ENCODE measurements around the gene NEMP2.

NEMP2 gene

GRCh38 chr2:190561094-190561493 is 26.6 kb upstream of the NEMP2 start:
- Histone ChIP-seq H3K27ac (ENCODE audit: insufficient read depth, low read length, poor library complexity, severe bottlenecking) (no peak overlapping the region), H3K4me1 (ENCODE audit: control insufficient read depth, insufficient read depth, low read length, poor library complexity, severe bottlenecking) (no peaks in the 10 kb centered on the region)

DNA sequence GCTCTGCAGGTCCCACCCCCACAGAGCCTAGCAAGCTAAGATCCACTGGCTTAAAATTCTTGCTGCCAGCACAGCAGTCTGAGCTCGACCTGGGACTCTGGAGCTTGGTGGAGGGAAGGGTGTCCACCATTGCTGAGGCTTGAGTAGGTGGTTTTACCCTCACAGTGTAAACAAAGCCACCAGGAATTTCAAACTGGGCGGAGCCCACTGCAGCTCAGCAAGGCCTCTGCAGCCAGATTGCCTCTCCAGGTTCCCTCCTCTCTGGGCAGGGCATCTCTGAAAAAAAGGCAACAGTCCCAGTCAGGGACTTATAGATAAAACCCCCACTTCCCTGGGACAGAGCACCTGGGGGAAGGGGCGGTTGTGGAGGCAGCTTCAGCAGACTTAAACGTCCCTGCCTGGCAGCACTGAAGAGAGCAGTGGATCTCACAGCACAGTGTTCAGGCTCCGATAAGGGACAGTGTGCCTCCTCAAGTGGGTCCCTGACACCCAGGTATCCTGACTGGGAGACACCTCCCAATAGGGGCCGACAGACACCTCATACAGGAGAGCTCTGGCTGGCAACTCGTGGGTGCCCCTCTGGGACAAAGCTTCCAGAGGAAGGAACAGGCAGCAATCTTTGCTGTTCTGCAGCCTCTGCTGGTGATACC is 20.0 kb upstream of the NEMP2 start:
- DNase-seq: no peak
- Histone ChIP-seq H3K27ac (ENCODE audit: insufficient read depth, low read length, poor library complexity, severe bottlenecking) (no peak overlapping the region), H3K9me3 (ENCODE audit: control insufficient read depth, low read length) (no peaks in the 10 kb centered on the region), H3K27me3 (replicated peaks; ENCODE audit: control insufficient read depth, insufficient read depth, low read length, poor library complexity, severe bottlenecking) (no peaks in the 10 kb centered on the region), H3K4me1 (ENCODE audit: control insufficient read depth, insufficient read depth, low read length, poor library complexity, severe bottlenecking) (no peaks in the 10 kb centered on the region), H3K4me3 (ENCODE audit: insufficient read depth, low read depth, low read length, poor library complexity, severe bottlenecking) (no peak overlapping the region), H3K36me3 (ENCODE audit: control insufficient read depth, insufficient read depth, low read length) (no peaks in the 10 kb centered on the region)

More at GRCh38 chr2:190561094-190561493, 26.6 kb upstream of the NEMP2 start:
- Histone ChIP-seq H3K9me3 (ENCODE audit: control insufficient read depth, low read length) (no peaks in the 10 kb centered on the region), H3K4me3 (ENCODE audit: insufficient read depth, low read depth, low read length, poor library complexity, severe bottlenecking) (no peak overlapping the region), H3K36me3 (ENCODE audit: control insufficient read depth, insufficient read depth, low read length) (no peaks in the 10 kb centered on the region), H3K27me3 (replicated peaks; ENCODE audit: control insufficient read depth, insufficient read depth, low read length, poor library complexity, severe bottlenecking) (no peaks in the 10 kb centered on the region)
- DNase-seq: no peak

DNA sequence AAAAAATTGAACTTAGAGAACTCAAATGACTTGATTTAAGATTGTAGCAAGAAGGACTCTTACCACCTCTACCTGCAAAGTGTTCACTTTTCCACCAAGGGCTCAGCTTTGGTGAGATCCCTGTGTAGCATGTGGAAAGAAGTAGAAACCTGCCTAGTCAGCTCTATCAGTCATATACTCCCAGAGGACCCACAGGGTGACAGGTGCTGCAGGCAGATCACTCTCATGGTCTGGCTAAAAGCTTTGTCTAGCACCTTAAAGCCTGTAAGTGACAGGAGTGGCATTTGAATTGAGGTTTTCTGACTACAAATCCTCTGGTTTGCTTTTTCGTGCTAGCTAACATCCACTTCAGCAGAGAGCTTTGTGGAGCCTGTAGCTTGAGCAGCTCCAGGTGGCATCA is 18.7 kb upstream of the NEMP2 start:
- Histone ChIP-seq H3K27me3 (replicated peaks; ENCODE audit: control insufficient read depth, insufficient read depth, low read length, poor library complexity, severe bottlenecking) (no peaks in the 10 kb centered on the region), H3K9me3 (ENCODE audit: control insufficient read depth, low read length) (no peaks in the 10 kb centered on the region), H3K4me1 (ENCODE audit: control insufficient read depth, insufficient read depth, low read length, poor library complexity, severe bottlenecking) (no peaks in the 10 kb centered on the region), H3K27ac (ENCODE audit: insufficient read depth, low read length, poor library complexity, severe bottlenecking) (no peak overlapping the region), H3K4me3 (ENCODE audit: insufficient read depth, low read depth, low read length, poor library complexity, severe bottlenecking) (no peak overlapping the region), H3K36me3 (ENCODE audit: control insufficient read depth, insufficient read depth, low read length) (no peaks in the 10 kb centered on the region)
- DNase-seq: no peak

- no peaks in the 10 kb centered on the region for H3K4me1 ChIP-seq (ENCODE audit: control insufficient read depth, insufficient read depth, low read length, poor library complexity, severe bottlenecking)
- H3K9me3 ChIP-seq (ENCODE audit: control insufficient read depth, low read length): no peaks in the 10 kb centered on the region
- no peaks in the 10 kb centered on the region for H3K27me3 ChIP-seq (replicated peaks; ENCODE audit: control insufficient read depth, insufficient read depth, low read length, poor library complexity, severe bottlenecking)
- no peak overlapping the region for H3K4me3 ChIP-seq (ENCODE audit: insufficient read depth, low read depth, low read length, poor library complexity, severe bottlenecking)
- no peak overlapping the region for H3K27ac ChIP-seq (ENCODE audit: insufficient read depth, low read length, poor library complexity, severe bottlenecking)
- H3K36me3 ChIP-seq (ENCODE audit: control insufficient read depth, insufficient read depth, low read length): no peaks in the 10 kb centered on the region
- no peak for DNase-seq
Observed at GRCh38 chr2:190551928-190552327, 17.4 kb upstream of the NEMP2 start.

DNA sequence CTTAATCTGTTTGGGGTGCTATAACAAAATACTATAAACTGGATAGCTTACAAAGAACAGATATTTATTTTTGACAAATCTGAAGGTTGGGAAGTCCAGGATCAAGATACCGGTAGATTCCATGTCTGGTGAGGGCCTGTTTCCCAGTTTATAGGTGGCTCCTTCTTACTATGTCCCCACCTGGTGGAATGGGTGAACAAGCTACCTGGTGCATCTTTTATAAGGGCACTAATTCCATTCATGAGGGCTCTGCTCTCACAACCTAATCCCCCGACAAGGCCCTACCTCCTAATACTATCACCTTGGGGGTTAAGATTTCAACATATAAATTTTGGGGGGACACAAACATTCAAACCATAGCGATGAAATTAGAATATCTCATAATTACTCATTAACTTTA is 15.6 kb upstream of the NEMP2 start:
- H3K9me3 ChIP-seq (ENCODE audit: control insufficient read depth, low read length): no peaks in the 10 kb centered on the region
- H3K4me3 ChIP-seq (ENCODE audit: insufficient read depth, low read depth, low read length, poor library complexity, severe bottlenecking): no peak overlapping the region
- no peak for DNase-seq
- no peak overlapping the region for H3K27ac ChIP-seq (ENCODE audit: insufficient read depth, low read length, poor library complexity, severe bottlenecking)
- H3K4me1 ChIP-seq (ENCODE audit: control insufficient read depth, insufficient read depth, low read length, poor library complexity, severe bottlenecking): no peaks in the 10 kb centered on the region
- no peaks in the 10 kb centered on the region for H3K36me3 ChIP-seq (ENCODE audit: control insufficient read depth, insufficient read depth, low read length)
- no peaks in the 10 kb centered on the region for H3K27me3 ChIP-seq (replicated peaks; ENCODE audit: control insufficient read depth, insufficient read depth, low read length, poor library complexity, severe bottlenecking)

DNA sequence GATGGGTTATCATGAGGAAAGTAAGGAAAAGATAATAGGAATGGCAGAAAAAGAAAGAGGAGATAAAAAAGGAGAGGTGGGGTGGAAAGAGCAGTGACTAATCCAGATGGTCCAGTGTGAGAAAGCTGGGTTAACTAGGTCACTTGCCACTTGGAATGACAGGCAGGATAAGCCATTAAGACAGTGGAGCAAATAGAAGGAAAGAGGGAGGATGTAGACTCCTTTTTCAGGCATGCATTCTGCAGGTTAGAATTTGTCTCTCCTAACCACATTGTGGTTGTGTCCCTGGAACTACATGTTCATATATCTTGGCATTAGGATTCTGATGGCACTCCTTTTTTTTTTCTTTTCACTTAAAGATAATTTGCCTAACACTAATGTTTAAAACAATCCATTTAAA is 13.4 kb upstream of the NEMP2 start:
- no peak overlapping the region for H3K27ac ChIP-seq (ENCODE audit: insufficient read depth, low read length, poor library complexity, severe bottlenecking)

DNA sequence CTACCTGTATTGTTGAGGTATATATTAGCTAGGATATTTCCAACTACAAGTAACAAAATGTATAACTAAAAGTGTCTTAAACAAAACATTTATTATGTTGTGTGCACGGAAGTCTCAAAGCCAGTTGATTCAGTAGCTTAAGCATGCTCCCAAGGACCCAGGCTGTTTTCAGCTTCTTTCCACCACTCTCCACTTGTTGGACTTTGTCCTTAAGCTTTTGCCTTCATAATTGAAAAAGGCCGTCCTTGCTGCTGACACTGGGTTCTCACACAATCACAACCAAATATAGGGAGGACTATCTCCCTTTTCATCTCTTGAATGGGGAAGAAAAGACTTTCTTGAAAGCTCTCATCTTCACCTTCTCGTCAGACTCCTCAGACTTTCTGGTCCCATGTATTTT is 12.2 kb upstream of the NEMP2 start:
- no peaks in the 10 kb centered on the region for H3K36me3 ChIP-seq (ENCODE audit: control insufficient read depth, insufficient read depth, low read length)
- H3K4me1 ChIP-seq (ENCODE audit: control insufficient read depth, insufficient read depth, low read length, poor library complexity, severe bottlenecking): no peaks in the 10 kb centered on the region
- DNase-seq: no peak
- no peak overlapping the region for H3K4me3 ChIP-seq (ENCODE audit: insufficient read depth, low read depth, low read length, poor library complexity, severe bottlenecking)
- H3K27ac ChIP-seq (ENCODE audit: insufficient read depth, low read length, poor library complexity, severe bottlenecking): no peak overlapping the region
- peaks cover under 1% of the 10 kb centered on the region for H3K9me3 ChIP-seq (ENCODE audit: control insufficient read depth, low read length)
- H3K27me3 ChIP-seq (replicated peaks; ENCODE audit: control insufficient read depth, insufficient read depth, low read length, poor library complexity, severe bottlenecking): no peaks in the 10 kb centered on the region

More for the DNA sequence above, 13.4 kb upstream of the NEMP2 start:
- no peak overlapping the region for H3K4me3 ChIP-seq (ENCODE audit: insufficient read depth, low read depth, low read length, poor library complexity, severe bottlenecking)
- no peaks in the 10 kb centered on the region for H3K36me3 ChIP-seq (ENCODE audit: control insufficient read depth, insufficient read depth, low read length)
- no peak for DNase-seq
- H3K27me3 ChIP-seq (replicated peaks; ENCODE audit: control insufficient read depth, insufficient read depth, low read length, poor library complexity, severe bottlenecking): no peaks in the 10 kb centered on the region
- no peaks in the 10 kb centered on the region for H3K9me3 ChIP-seq (ENCODE audit: control insufficient read depth, low read length)
- H3K4me1 ChIP-seq (ENCODE audit: control insufficient read depth, insufficient read depth, low read length, poor library complexity, severe bottlenecking): no peaks in the 10 kb centered on the region

GRCh38 chr2:190545555-190546385 is 11.2 kb upstream of the NEMP2 start:
- no peak for DNase-seq

GRCh38 chr2:190545093-190545492 is 10.6 kb upstream of the NEMP2 start:
- DNase-seq: no peak
- Histone ChIP-seq H3K4me3 (ENCODE audit: insufficient read depth, low read depth, low read length, poor library complexity, severe bottlenecking) (no peak overlapping the region), H3K27ac (ENCODE audit: insufficient read depth, low read length, poor library complexity, severe bottlenecking) (no peak overlapping the region)

More at GRCh38 chr2:190545555-190546385, 11.2 kb upstream of the NEMP2 start:
- no peaks in the 10 kb centered on the region for H3K4me1 ChIP-seq (ENCODE audit: control insufficient read depth, insufficient read depth, low read length, poor library complexity, severe bottlenecking)
- no peaks in the 10 kb centered on the region for H3K36me3 ChIP-seq (ENCODE audit: control insufficient read depth, insufficient read depth, low read length)
- H3K9me3 ChIP-seq (ENCODE audit: control insufficient read depth, low read length): peaks cover 3% of the 10 kb centered on the region
- H3K4me3 ChIP-seq (ENCODE audit: insufficient read depth, low read depth, low read length, poor library complexity, severe bottlenecking): no peak overlapping the region
- H3K27me3 ChIP-seq (replicated peaks; ENCODE audit: control insufficient read depth, insufficient read depth, low read length, poor library complexity, severe bottlenecking): no peaks in the 10 kb centered on the region
- no peak overlapping the region for H3K27ac ChIP-seq (ENCODE audit: insufficient read depth, low read length, poor library complexity, severe bottlenecking)

DNA sequence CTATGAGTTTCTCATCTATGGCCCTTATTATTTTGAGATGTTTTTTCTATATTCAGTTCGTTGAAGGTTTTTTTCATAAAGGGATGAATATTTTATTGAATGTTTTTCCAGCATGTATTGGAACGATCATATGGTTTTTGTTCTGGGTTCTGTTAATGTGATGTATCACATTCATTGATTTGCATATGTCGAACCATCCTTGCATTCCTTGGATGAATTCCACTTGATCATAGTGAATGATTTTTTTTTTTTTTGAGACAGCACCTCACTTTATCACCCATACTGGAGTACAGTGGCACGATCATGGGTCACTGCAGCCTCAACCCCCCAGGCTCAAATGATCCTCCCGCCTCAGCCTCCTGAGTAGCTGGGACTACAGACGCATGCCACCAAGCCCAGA is 5.5 kb upstream of the NEMP2 start:
- no peaks in the 10 kb centered on the region for H3K36me3 ChIP-seq (ENCODE audit: control insufficient read depth, insufficient read depth, low read length)
- H3K27me3 ChIP-seq (replicated peaks; ENCODE audit: control insufficient read depth, insufficient read depth, low read length, poor library complexity, severe bottlenecking): no peaks in the 10 kb centered on the region
- H3K27ac ChIP-seq (ENCODE audit: insufficient read depth, low read length, poor library complexity, severe bottlenecking): no peak overlapping the region
- no peak overlapping the region for H3K4me3 ChIP-seq (ENCODE audit: insufficient read depth, low read depth, low read length, poor library complexity, severe bottlenecking)
- H3K4me1 ChIP-seq (ENCODE audit: control insufficient read depth, insufficient read depth, low read length, poor library complexity, severe bottlenecking): no peaks in the 10 kb centered on the region
- peaks cover 7% of the 10 kb centered on the region for H3K9me3 ChIP-seq (ENCODE audit: control insufficient read depth, low read length)
- DNase-seq: no peak

More at GRCh38 chr2:190545093-190545492, 10.6 kb upstream of the NEMP2 start:
- Histone ChIP-seq H3K9me3 (ENCODE audit: control insufficient read depth, low read length) (peaks cover 7% of the 10 kb centered on the region), H3K27me3 (replicated peaks; ENCODE audit: control insufficient read depth, insufficient read depth, low read length, poor library complexity, severe bottlenecking) (no peaks in the 10 kb centered on the region), H3K36me3 (ENCODE audit: control insufficient read depth, insufficient read depth, low read length) (no peaks in the 10 kb centered on the region), H3K4me1 (ENCODE audit: control insufficient read depth, insufficient read depth, low read length, poor library complexity, severe bottlenecking) (no peaks in the 10 kb centered on the region)
